GM10248 (cell line): ENCODE data around the gene SLC7A9.
"Not testable (repeated sequence)": the region's sequence is repeated elsewhere in the genome, so short reads cannot be mapped to it uniquely, and the experiment has no call there.

ENCODE experiments used
- CTCF ChIA-PET: fragments of 300-600 bp; sonication (Branson Sonifier 250); formaldehyde crosslinking; extraction: SDS; loops from one replicate; lab custom pipeline; 2021; ENCODE audit warnings: antibody characterized with exemption; lab: Yijun Ruan, JAX
- POLR2A ChIA-PET: fragments of 350-650 bp; sonication (Branson Sonifier 250); formaldehyde crosslinking; extraction: SDS; loops from one replicate; lab custom pipeline; 2020; ENCODE audit warnings: antibody characterized with exemption; lab: Yijun Ruan, JAX
- DNase-seq: peaks from one replicate; pipeline ENCODE4 v3.0.0; 2012; ENCODE audit errors: extremely low spot score
- CTCF ChIP-seq: IDR thresholded peaks from 2 replicates; pipeline ENCODE4 v1.5.1; 2012; ENCODE audit warnings: mild to moderate bottlenecking, low read depth; ENCODE audit errors: extremely low read depth, missing control alignments, control extremely low read depth

The SLC7A9 gene

GRCh38 chr19:32862741-32863140 lies 6.8 kb downstream of the SLC7A9 start:
- POLR2A ChIA-PET, result no interaction called here
- CTCF ChIA-PET, result no interaction called here

GRCh38 chr19:32862173-32862572 lies 7.4 kb downstream of the SLC7A9 start:
- ChIA-PET CTCF (no interaction called here), POLR2A (no interaction called here)
- no peak for DNase-seq
- no peak for TF ChIP-seq CTCF

More at GRCh38 chr19:32862741-32863140, 6.8 kb downstream of the SLC7A9 start:
- no peak for DNase-seq
- TF ChIP-seq CTCF, result no peak

GRCh38 chr19:32861596-32861995 lies 8.0 kb downstream of the SLC7A9 start:
- no peak for TF ChIP-seq CTCF
- DNase-seq, result no peak
- ChIA-PET POLR2A (no interaction called here), CTCF (no interaction called here)

GRCh38 chr19:32859591-32859990 lies 10.0 kb downstream of the SLC7A9 start:
- no peak for TF ChIP-seq CTCF
- CTCF ChIA-PET, result interaction anchor here (1.2 kb wide), 1 partner anchor 67 kb away, joined by 3 read pairs; no protein-coding TSS in a partner anchor
- POLR2A ChIA-PET, result no interaction called here
- no peak for DNase-seq

- ChIA-PET CTCF (no interaction called here), POLR2A (no interaction called here)
- no peak for DNase-seq
- no peak for TF ChIP-seq CTCF
Observed at GRCh38 chr19:32858559-32858958, 11.0 kb downstream of the SLC7A9 start.

- no peak for TF ChIP-seq CTCF
- CTCF ChIA-PET, result no interaction called here
Observed at GRCh38 chr19:32858155-32858554, 11.4 kb downstream of the SLC7A9 start.

GRCh38 chr19:32857584-32857983 lies 12.0 kb downstream of the SLC7A9 start:
- POLR2A ChIA-PET, result no interaction called here
- no peak for TF ChIP-seq CTCF
- no peak for DNase-seq
- CTCF ChIA-PET, result no interaction called here

More at GRCh38 chr19:32858155-32858554, 11.4 kb downstream of the SLC7A9 start:
- POLR2A ChIA-PET, result no interaction called here
- DNase-seq, result no peak

- POLR2A ChIA-PET, result not testable (repeated sequence)
Observed at GRCh38 chr19:32856818-32857217, 12.7 kb downstream of the SLC7A9 start.

More at GRCh38 chr19:32856818-32857217, 12.7 kb downstream of the SLC7A9 start:
- CTCF ChIA-PET, result interaction anchor here (1.0 to 2.1 kb wide), 2 partner anchors 9 to 119 kb away, joined by 3 to 8 read pairs; no protein-coding TSS in a partner anchor
- DNase-seq, result not testable (repeated sequence)
